Bronchial epithelial cell (primary cell): ENCODE results near the gene TDRD10. TPM values are rescaled to one million over a fixed set of nuclear protein-coding genes. Genes with fewer than 3 reads are reported as not detected.

Experiments used
- DNase-seq: peaks from one replicate; pipeline ENCODE4 v3.0.0-alpha.2; 2010; ENCODE audit warnings: low read depth
- FAIRE-seq: peaks from 2 replicates; lab custom pipeline; 2011; peaks lifted over from hg19 to GRCh38; lab: Jason Lieb, UNC
- H3K27me3 ChIP-seq: 2 replicates; pipeline ENCODE4 v1.5.1; 2011; ENCODE audit warnings: low read length; ENCODE audit not compliant: control insufficient read depth, insufficient read depth
- H3K36me3 ChIP-seq: 2 replicates; pipeline ENCODE4 v1.5.1; 2011; ENCODE audit warnings: low read length; ENCODE audit not compliant: control insufficient read depth, insufficient read depth
- H3K4me3 ChIP-seq: 2 replicates; pipeline ENCODE4 v1.5.1; 2011; ENCODE audit warnings: mild to moderate bottlenecking, low read depth, low read length, control low read depth
- total RNA-seq: library from RNA; depleted of rRNA; stranded (reverse); fragments of >200 nt; gene quantifications from 2 replicates; pipeline ENCODE4 v1.2.1, GENCODE V29; 2014
- TF ChIP-seq, protein P1 (sequence below): IDR thresholded peaks from 2 replicates; pipeline ENCODE4 v1.5.1; 2011; ENCODE audit warnings: mild to moderate bottlenecking, moderate library complexity, low read length, control low read depth, inconsistent platforms; ENCODE audit not compliant: insufficient read depth, severe bottlenecking

Gene TDRD10
- total RNA-seq, 1 donor from 2014 or later = under 0.01 TPM

DNA sequence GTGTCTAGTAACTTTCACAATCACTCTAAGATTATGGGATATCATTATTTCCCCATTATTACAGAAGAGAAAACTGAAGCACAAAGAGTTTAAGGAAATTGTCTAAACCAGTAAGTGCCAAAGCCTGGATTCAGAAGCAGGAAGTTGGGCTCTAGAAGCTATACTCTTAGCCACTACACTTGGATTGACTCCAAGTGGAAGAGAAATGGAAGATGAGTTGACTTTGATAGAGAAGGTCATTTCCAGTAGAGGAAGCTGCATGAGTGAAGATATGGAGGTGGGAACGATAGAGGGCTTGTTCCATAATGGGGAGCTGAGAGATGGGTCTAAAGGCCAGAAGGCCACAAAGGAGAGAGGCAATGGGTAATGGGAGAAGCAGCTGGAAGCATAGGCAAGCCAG is 11.7 kb upstream of the TDRD10 start:
- H3K27me3 ChIP-seq = peaks cover 9% of the 10 kb centered on the region
- FAIRE-seq (no peak), DNase-seq (no peak)

DNA sequence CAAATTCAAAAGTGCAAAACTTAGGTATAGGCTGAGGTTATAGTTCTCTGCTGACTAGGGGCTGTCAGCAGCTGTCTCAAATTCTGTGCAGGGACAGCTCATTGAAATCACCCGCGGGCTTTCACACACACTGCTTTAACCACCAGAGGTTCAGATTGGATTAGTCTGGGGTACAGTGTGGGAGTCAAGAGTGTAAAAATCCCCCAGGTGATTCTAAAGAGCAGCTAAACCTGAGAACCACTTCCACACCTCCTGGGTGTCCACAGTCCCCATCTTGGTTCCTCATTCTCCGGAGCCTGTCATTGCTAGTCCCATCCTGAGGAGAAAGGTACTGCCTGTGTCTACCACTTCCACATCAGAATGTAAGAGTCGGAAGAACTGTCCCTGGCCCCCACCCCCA is 9.9 kb upstream of the TDRD10 start:
- FAIRE-seq = no peak
- no peak overlapping the region for H3K4me3 ChIP-seq
- no peak for DNase-seq
- H3K36me3 ChIP-seq = no peaks in the 10 kb centered on the region
- H3K27me3 ChIP-seq = peaks cover 9% of the 10 kb centered on the region
- TF ChIP-seq, protein P1, sequence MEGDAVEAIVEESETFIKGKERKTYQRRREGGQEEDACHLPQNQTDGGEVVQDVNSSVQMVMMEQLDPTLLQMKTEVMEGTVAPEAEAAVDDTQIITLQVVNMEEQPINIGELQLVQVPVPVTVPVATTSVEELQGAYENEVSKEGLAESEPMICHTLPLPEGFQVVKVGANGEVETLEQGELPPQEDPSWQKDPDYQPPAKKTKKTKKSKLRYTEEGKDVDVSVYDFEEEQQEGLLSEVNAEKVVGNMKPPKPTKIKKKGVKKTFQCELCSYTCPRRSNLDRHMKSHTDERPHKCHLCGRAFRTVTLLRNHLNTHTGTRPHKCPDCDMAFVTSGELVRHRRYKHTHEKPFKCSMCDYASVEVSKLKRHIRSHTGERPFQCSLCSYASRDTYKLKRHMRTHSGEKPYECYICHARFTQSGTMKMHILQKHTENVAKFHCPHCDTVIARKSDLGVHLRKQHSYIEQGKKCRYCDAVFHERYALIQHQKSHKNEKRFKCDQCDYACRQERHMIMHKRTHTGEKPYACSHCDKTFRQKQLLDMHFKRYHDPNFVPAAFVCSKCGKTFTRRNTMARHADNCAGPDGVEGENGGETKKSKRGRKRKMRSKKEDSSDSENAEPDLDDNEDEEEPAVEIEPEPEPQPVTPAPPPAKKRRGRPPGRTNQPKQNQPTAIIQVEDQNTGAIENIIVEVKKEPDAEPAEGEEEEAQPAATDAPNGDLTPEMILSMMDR = no peak

More for the DNA sequence above, 11.7 kb upstream of the TDRD10 start:
- TF ChIP-seq, protein P1 = no peak
- H3K36me3 ChIP-seq = no peaks in the 10 kb centered on the region
- H3K4me3 ChIP-seq = no peak overlapping the region

DNA sequence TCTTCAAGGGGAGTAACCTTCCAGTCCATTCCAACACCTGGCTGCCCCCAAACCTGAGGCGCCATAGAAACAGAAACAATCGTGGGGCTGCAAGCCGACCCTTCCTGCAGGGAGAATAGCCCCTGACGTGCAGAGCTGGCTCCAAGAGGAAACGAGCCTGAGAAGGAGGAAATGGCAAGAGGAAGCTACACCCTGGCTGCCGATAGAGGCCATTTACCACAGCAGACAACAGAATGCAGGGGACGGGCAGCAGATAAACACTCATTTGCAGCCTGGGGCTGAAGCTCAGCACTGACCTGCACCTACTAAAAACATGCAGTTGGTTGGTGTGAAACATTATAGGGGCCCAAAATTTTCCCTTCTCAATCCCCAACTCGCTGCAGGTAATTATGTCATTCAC is 8.7 kb upstream of the TDRD10 start:
- TF ChIP-seq, protein P1 = no peak
- no peak for FAIRE-seq
- no peak overlapping the region for H3K4me3 ChIP-seq
- H3K36me3 ChIP-seq = no peaks in the 10 kb centered on the region
- H3K27me3 ChIP-seq = peaks cover 9% of the 10 kb centered on the region
- no peak for DNase-seq

DNA sequence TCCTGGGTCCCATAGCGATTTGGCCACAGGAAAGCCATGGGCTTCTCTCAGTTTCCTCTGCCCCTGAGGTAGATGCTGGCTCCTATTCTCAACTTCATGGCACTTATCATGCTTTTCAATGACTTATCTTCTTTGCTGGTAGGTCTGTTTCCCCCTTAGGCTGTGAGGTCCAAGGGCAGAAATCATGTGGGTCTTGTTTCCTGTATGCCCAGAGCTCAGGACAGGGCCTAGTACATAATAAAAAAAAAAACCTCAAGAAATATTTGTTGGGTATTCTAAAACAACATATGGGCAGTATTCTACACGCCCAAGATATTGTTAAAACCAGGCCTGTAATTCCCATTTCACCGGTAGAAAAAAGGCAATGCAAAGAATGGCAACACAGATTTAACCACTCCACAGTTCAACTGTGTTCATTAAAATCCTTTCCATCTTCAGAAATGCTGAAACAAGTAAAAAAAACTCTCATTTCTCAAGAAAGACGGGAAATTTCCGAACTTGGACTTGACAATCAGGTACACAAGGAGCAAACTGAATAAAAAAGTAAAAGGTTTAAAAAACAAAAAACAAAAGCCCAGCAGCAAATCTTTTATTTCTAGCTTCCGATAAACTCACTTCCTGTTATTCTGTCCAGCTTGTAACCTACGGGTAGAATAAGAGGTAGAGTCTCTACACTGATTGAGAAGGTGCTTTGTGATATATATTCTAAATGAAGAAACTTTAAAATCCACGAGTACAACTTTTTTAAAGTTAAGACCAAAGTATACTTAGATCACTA is 6.3 kb upstream of the TDRD10 start:
- TF ChIP-seq, protein P1 = no peak
- H3K27me3 ChIP-seq = peaks cover 14% of the 10 kb centered on the region
- FAIRE-seq = no peak
- no peak for DNase-seq
- no peaks in the 10 kb centered on the region for H3K36me3 ChIP-seq
- no peak overlapping the region for H3K4me3 ChIP-seq

DNA sequence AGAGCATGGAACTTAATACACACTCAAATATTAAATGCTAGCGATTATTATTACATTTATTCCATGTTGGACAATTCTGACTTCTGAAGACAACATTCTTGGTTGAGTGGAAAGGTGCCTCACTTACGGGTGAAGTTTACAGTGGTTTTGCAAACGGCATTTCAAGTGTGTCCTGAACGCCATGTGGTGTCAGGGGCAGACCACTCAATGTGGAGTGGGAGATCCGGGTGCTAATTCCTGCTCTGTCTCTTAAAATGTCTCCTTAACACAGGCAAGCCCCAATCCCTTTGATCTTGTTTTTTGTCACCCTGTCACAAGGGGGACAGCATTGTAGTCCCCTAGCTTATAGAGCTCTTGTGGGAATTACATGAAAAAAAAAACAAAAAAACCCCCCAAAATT is 5.6 kb upstream of the TDRD10 start:
- FAIRE-seq = no peak
- Histone ChIP-seq H3K36me3 (no peaks in the 10 kb centered on the region), H3K27me3 (peaks cover 16% of the 10 kb centered on the region), H3K4me3 (no peak overlapping the region)
- no peak for DNase-seq
- TF ChIP-seq, protein P1 = no peak
